ENCODE measurements around the gene KCNG2.

Gene KCNG2

DNA sequence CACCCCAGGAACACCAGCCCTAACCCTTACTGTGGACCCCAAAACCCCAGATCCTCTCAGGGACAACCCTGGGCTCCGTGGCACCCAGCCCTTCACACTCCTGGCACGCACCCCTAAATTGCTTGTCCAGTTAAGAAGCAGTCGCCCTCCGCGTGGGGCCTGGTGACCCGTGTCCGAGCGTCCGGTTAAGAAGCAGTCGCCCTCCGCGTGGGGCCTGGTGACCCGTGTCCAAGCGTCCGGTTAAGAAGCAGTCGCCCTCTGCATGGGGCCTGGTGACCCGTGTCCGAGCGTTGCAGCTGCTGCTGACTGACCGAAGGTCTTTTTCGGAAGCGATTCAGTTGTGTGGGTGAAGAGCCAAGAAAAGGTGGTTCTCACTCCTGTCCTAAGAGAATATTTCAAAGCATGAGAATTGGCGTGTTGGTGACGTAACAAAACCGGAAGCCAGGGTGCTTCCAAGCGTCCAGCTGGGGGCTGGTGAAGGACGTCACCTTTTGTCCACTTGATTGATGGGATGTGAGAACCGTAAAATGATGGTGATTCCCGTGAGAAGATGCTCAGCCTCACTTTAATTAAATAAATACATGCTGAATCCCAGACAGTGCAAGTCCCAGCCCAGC lies 70.5 kb downstream of the KCNG2 start:
- CTCF ChIA-PET = no interaction called here
- POLR2A ChIA-PET = no interaction called here
- TF ChIP-seq, protein P1, sequence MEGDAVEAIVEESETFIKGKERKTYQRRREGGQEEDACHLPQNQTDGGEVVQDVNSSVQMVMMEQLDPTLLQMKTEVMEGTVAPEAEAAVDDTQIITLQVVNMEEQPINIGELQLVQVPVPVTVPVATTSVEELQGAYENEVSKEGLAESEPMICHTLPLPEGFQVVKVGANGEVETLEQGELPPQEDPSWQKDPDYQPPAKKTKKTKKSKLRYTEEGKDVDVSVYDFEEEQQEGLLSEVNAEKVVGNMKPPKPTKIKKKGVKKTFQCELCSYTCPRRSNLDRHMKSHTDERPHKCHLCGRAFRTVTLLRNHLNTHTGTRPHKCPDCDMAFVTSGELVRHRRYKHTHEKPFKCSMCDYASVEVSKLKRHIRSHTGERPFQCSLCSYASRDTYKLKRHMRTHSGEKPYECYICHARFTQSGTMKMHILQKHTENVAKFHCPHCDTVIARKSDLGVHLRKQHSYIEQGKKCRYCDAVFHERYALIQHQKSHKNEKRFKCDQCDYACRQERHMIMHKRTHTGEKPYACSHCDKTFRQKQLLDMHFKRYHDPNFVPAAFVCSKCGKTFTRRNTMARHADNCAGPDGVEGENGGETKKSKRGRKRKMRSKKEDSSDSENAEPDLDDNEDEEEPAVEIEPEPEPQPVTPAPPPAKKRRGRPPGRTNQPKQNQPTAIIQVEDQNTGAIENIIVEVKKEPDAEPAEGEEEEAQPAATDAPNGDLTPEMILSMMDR (IDR thresholded peaks at IDR 0.05; ENCODE audit: insufficient read depth, low read length, missing control alignments) = no peak

DNA sequence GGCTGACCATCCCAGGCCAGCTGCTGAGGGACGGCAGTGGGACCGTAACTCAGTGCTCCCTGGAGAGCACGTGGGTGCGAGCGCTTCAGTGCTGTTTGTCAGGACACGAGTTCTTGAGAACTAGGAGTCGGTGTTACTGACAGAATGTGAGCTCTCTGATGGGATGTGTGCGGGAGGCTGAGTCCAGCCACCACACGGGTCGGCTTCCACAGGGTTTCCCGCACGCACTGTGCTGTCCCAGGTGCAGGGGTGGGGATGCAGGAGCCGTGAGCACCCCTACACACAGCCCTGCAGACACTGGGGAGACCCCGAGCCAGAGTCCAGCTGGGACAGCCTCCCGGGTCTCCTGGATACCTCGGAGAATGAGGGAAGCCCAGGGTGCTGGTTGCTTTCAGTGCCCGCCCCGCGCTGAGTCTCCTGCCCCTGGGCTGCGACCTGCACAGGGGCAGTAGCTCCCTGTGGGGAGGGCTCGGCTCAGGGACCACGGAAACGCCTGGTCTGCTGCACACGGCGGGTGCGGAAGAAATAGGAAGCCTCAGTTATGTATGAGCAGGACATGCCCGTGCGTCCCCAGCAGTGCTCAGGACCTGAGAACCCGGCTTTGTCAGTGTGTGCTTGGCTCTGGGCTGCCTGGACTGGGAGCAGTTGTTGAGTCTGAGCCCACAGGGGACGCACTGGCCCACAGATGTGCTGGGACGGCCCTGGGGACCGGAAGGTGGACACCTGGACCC lies 71.2 kb downstream of the KCNG2 start:
- ChIA-PET CTCF (no interaction called here), POLR2A (no interaction called here)
- no peak overlapping the region for H3K4me3 ChIP-seq (ENCODE audit: low read depth, low read length)
- TF ChIP-seq, protein P1 (IDR thresholded peaks at IDR 0.05; ENCODE audit: insufficient read depth, low read length, missing control alignments) = no peak
- DNase-seq (ENCODE audit: low read depth, low spot score) = no peak

More for the DNA sequence above, 70.5 kb downstream of the KCNG2 start:
- DNase-seq (ENCODE audit: low read depth, low spot score) = no peak
- no peak overlapping the region for H3K4me3 ChIP-seq (ENCODE audit: low read depth, low read length)

DNA sequence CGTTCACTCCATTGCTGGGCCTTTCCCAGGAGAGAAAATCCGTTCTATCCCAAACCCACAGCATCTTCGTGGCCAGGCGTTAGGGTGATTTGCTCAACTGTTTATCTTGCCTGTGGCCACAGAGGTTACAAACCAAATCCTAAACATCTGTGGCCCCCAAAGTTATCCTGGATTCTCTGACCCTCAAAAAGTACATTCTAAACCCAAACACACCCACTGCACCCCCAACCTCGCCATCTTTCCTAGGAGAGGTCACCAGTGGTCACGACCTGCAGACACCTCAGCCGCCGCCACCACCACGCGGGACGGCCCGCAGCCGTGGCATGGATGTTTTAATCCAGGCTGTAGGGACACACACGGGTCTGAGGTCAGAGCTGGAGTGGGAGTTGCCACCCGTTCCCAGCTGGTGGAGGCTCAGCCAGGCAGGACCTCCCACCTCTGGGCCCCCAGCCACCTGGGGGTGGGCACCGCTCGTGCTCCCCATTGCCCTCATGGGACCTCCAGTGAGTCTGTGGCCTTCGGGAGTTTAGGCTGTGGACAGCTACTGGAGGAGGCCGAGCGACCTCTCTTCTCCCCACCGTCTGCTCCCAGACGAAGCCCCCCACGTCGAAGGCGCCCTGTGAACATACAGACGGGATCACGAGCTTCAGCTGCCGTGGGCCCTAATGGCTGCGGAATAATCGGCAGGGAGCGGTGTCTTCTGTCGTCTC lies 72.0 kb downstream of the KCNG2 start:
- ChIA-PET CTCF (no interaction called here), POLR2A (no interaction called here)
- DNase-seq (ENCODE audit: low read depth, low spot score) = no peak
- TF ChIP-seq, protein P1 (IDR thresholded peaks at IDR 0.05; ENCODE audit: insufficient read depth, low read length, missing control alignments) = no peak
- H3K4me3 ChIP-seq (ENCODE audit: low read depth, low read length) = no peak overlapping the region

DNA sequence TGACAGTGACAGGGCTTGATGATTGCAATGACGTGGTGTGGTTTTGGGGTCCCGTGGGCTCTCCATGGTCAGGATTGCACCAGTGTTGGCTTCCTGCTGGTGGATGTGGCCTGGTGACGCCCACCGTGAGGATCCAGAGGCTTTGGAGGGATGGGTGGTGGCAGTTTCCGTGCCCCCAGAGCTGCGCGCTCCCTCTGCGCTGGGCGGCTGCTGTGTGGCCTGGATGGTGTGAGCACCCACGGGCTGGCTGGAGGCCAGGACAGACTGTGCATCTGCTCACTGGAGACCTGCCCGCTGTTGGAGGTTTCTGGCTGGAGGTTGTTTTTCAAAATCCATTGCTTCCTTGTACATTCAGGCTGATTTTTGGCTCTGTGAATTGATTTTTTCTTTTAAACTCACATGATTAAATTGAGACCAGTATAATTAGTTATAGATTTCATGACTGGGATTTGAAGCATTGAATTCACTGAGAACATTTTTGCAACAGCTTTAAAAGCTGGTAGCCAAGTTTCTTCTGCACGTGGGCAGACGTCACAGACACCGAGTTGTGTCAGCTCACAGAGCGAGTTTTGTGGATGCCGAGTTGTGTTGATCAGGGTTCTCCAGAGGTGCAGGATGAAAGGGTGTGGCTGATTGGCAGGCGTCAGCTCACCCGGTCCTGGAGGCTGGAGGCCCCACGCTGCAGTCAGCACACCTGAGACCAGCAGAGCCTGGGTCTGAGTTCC lies 72.7 kb downstream of the KCNG2 start:
- no peak for DNase-seq (ENCODE audit: low read depth, low spot score)
- TF ChIP-seq, protein P1 (IDR thresholded peaks at IDR 0.05; ENCODE audit: insufficient read depth, low read length, missing control alignments) = no peak
- ChIA-PET POLR2A (no interaction called here), CTCF (no interaction called here)
- H3K4me3 ChIP-seq (ENCODE audit: low read depth, low read length) = no peak overlapping the region

DNA sequence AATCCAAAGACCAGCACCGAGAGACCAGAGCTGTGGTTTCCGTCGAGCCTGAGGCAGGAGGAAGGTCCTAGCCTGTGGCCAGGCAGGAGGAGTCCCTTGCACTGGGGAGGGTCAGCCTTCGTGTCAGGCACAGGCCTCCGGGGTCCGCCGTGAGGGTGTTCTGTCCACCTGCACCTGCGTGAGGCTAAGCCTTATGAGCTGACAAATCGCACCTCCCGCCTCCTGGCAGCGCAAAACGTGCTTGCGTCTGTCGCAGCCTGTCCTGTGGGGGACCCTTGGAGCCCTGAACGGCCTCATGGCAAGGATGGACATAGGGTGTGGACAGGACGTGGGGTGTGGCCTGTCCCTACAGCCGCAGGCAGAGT lies 73.3 kb downstream of the KCNG2 start:
- ChIA-PET CTCF (no interaction called here), POLR2A (no interaction called here)
- TF ChIP-seq, protein P1 (IDR thresholded peaks at IDR 0.05; ENCODE audit: insufficient read depth, low read length, missing control alignments) = no peak
- H3K4me3 ChIP-seq (ENCODE audit: low read depth, low read length) = no peak overlapping the region
- DNase-seq (ENCODE audit: low read depth, low spot score) = no peak
